Lung (tissue), 12 donors: ENCODE results near the gene SPCS1. TPM values are rescaled to one million over a fixed set of nuclear protein-coding genes. Genes with fewer than 3 reads are reported as not detected.
A peak's percentile ranks its signal among the peaks of the same experiment; 100 is the strongest.
"Not testable (repeated sequence)": the region's sequence is repeated elsewhere in the genome, so short reads cannot be mapped to it uniquely, and the experiment has no call there.

ENCODE experiments used
- ATAC-seq: fragments of 200-7000 bp; cut with Tn5 transposase; one replicate; pipeline ENCODE4 v1.9.1; 2020; ENCODE audit warnings: moderate number of reproducible peaks; ENCODE audit not compliant: insufficient read depth, low FRiP score
- DNase-seq, 3 donors: peaks; one replicate each; pipeline ENCODE4 v3.0.0-alpha.2; 2013 to 2017
- H3K27ac ChIP-seq, 2 donors: one replicate each; pipeline ENCODE4 v1.5.1; 2013; ENCODE audit warnings: mild to moderate bottlenecking in 2 of 2, moderate library complexity in 2 of 2, control low read depth in 1 of 2, inconsistent platforms in 1 of 2, low read depth in 1 of 2, low read length in 1 of 2
- H3K27me3 ChIP-seq, 3 donors: one replicate each; pipeline ENCODE4 v1.5.1; 2013; ENCODE audit warnings: low read length in 2 of 3; ENCODE audit not compliant: control insufficient read depth in 3 of 3, insufficient read depth in 3 of 3
- H3K36me3 ChIP-seq, 4 donors: one replicate each; pipeline ENCODE4 v1.5.1; 2013; ENCODE audit warnings: low read length in 4 of 4, mild to moderate bottlenecking in 1 of 4, moderate library complexity in 1 of 4; ENCODE audit not compliant: control insufficient read depth in 4 of 4, insufficient read depth in 4 of 4
- H3K4me1 ChIP-seq, 5 donors: one replicate each; pipeline ENCODE4 v1.5.1; 2013; ENCODE audit warnings: low read length in 5 of 5, mild to moderate bottlenecking in 2 of 5, moderate library complexity in 1 of 5; ENCODE audit not compliant: control insufficient read depth in 5 of 5, insufficient read depth in 5 of 5
- H3K4me3 ChIP-seq: one replicate; pipeline ENCODE4 v1.5.1; 2013; ENCODE audit warnings: mild to moderate bottlenecking, control low read depth, moderate library complexity
- H3K9ac ChIP-seq, 2 donors: one replicate each; pipeline ENCODE4 v1.5.1; 2013; ENCODE audit warnings: low read length in 2 of 2, control low read depth in 1 of 2; ENCODE audit not compliant: insufficient read depth in 1 of 2
- H3K9me3 ChIP-seq, 4 donors: one replicate each; pipeline ENCODE4 v1.5.1; 2013; ENCODE audit warnings: low read length in 3 of 4, mild to moderate bottlenecking in 1 of 4, moderate library complexity in 1 of 4; ENCODE audit not compliant: control insufficient read depth in 4 of 4, insufficient read depth in 3 of 4
- WGBS, 2 donors: extraction: QIAGEN DNeasy Blood & Tissue Kit; methylation state at CpG; one replicate each; pipeline ENCODE4 v1.1.7; 2013; 5-methylcytosine and 5-hydroxymethylcytosine counted together
- polyA plus RNA-seq, 2 donors: library from polyadenylated mRNA; stranded (reverse); fragments of 200-250 nt; gene quantifications; one replicate each; pipeline ENCODE4 v1.2.1, GENCODE V29; 2013
- total RNA-seq, 2 donors: library from RNA; depleted of rRNA in 1 of 2; stranded (reverse); fragments of >200 nt in 1 of 2; gene quantifications; one replicate each; pipeline ENCODE4 v1.2.1, GENCODE V29; 2014 to 2021
- TF ChIP-seq, protein P1 (sequence below): IDR thresholded peaks from 2 replicates; pipeline ENCODE4 v1.5.1; 2012; ENCODE audit warnings: mild to moderate bottlenecking; ENCODE audit errors: control extremely low read depth, extremely low read depth
- donor health status: control.
- donor health status: control.
- donor health status: Bipolar disorder and iron deficiency.
- donor health status: healthy.
- donor health status: DM: yes; HTN: yes; CAD: no.

Gene SPCS1
- total and polyA plus RNA-seq, 4 donors = 63.3 to 139 (median 95.7) TPM

DNA sequence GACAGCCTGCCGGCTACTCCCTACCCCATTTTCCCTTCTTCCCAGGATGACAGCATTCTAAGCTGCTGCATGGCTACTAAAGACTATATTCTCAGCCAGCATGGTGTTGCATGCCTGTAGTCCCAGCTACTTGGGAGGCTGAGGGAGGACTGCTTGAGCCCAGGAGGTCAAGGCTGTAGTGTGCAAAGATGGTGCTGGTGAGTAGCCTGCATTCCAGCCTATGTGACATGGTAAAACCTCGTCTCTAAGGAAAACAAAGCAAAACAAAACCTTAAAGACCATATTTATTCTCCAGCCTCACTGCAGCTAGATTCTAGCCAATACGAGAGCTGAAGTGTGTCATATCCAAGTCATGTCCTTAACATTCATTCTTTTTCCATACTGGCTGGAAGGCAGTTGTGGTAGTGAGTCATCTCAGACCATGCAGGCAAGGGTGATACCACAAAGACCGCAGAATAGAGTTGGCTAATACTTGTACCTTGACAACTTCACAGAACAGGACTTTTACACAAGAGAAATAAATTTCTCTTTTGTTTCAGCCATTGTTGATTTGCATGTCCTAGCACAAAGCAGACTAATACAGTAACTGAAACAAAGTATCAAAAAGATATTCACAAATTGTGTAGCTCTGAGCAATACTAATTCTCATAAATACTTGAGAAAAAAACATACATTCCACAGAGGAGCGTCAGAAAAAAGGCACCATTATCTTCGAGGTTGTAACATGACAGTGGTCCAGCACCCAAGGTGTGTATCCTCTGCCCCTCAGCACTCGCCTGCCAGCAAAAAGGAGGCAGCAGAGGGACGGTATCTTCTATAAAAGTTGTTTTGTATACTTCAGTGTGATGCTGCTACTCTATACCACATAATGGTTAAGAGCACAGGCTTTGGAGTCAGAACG is 35.0 kb upstream of the SPCS1 start:
- H3K36me3 ChIP-seq = peaks cover 13 to 46% (median 21%) of the 10 kb centered on the region in 4 donors
- no peak overlapping the region for H3K4me3 ChIP-seq
- H3K4me1 ChIP-seq = peaks cover 0 to 9% (median 0%) of the 10 kb centered on the region in 5 donors
- ATAC-seq (peak; percentile 87), DNase-seq (no peak)
- no peaks in the 10 kb centered on the region for H3K9me3 ChIP-seq
- no peaks in the 10 kb centered on the region for H3K27me3 ChIP-seq
- no peak overlapping the region for H3K9ac ChIP-seq
- H3K27ac ChIP-seq = peak overlapping the region; percentile 69 to 75
- TF ChIP-seq, protein P1, sequence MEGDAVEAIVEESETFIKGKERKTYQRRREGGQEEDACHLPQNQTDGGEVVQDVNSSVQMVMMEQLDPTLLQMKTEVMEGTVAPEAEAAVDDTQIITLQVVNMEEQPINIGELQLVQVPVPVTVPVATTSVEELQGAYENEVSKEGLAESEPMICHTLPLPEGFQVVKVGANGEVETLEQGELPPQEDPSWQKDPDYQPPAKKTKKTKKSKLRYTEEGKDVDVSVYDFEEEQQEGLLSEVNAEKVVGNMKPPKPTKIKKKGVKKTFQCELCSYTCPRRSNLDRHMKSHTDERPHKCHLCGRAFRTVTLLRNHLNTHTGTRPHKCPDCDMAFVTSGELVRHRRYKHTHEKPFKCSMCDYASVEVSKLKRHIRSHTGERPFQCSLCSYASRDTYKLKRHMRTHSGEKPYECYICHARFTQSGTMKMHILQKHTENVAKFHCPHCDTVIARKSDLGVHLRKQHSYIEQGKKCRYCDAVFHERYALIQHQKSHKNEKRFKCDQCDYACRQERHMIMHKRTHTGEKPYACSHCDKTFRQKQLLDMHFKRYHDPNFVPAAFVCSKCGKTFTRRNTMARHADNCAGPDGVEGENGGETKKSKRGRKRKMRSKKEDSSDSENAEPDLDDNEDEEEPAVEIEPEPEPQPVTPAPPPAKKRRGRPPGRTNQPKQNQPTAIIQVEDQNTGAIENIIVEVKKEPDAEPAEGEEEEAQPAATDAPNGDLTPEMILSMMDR = no peak
- WGBS, 2 donors = 67 to 68% methylated on average over 9 of the region's 9 CpGs

DNA sequence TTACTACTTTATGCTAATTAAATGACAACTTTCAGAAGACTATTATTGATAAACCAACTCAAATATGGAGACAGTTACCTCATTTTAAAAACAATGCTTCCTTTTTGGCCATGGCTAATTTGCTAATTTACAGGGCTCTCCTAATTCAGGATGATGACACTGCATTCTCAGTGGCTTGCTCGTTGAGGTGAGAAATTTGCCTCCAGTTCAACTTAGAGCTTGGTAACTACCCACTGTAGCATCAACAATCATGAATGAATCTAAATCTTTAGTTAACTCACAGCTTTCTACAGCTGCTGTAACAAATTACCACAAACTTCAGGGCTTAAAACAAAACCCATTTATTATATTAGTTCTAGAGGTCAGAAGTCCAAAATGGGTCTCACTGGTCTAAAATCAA is 34.2 kb upstream of the SPCS1 start:
- Histone ChIP-seq H3K9ac (no peak overlapping the region), H3K27me3 (no peaks in the 10 kb centered on the region), H3K27ac (no peak overlapping the region), H3K36me3 (peaks cover 13 to 48% (median 18%) of the 10 kb centered on the region in 4 donors), H3K9me3 (no peaks in the 10 kb centered on the region), H3K4me3 (no peak overlapping the region), H3K4me1 (peaks cover 0 to 9% (median 0%) of the 10 kb centered on the region in 5 donors)
- no peak for ATAC-seq
- TF ChIP-seq, protein P1 = no peak
- DNase-seq = no peak
- 41 to 46% methylated on average over 1 of the region's 1 CpG for WGBS, 2 donors

DNA sequence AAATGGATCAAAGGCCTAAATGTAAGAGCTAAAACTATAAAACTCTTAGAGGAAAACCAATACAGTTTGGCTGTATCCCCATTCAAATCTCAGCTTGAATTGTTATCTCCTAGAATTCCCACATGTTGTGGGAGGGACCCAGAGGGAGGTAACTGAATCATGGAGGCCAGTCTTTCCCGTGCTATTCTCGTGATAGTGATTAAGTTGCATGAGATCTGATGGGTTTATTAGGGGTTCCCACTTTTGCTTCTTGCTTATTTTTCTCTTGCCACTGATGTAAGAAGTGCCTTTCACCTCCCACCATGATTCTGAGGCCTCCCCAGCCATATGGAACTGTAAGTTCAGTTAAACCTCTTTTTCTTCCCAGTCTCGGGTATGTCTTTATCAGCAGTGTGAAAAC is 29.7 kb upstream of the SPCS1 start:
- H3K36me3 ChIP-seq = peaks cover 17 to 58% (median 24%) of the 10 kb centered on the region in 4 donors
- DNase-seq, H3K9me3 ChIP-seq, H3K9ac ChIP-seq, H3K4me3 ChIP-seq, H3K27ac ChIP-seq, H3K27me3 ChIP-seq, ATAC-seq: not testable (repeated sequence)
- WGBS, 2 donors = 86 to 91% methylated on average over 3 of the region's 3 CpGs
- peaks cover 0 to 11% (median 0%) of the 10 kb centered on the region in 5 donors for H3K4me1 ChIP-seq
